Measurements from ENCODE around the gene LRMDA. TPM values are rescaled to one million over a fixed set of nuclear protein-coding genes. Genes with fewer than 3 reads are reported as not detected.
"Not testable (repeated sequence)": the region's sequence is repeated elsewhere in the genome, so short reads cannot be mapped to it uniquely, and the experiment has no call there.

Gene LRMDA
- total and polyA plus RNA-seq, 4 donors = 12.1 to 40.8 (median 21.6) TPM

- no peak for TF ChIP-seq CTCF (IDR thresholded peaks at IDR 0.05; ENCODE audit: control extremely low read depth, extremely low read depth)
- H3K36me3 ChIP-seq (ENCODE audit: control insufficient read depth in 4 of 4, insufficient read depth in 4 of 4, low read length in 4 of 4) = no peaks in the 10 kb centered on the region
- no peak overlapping the region for H3K9ac ChIP-seq (ENCODE audit: insufficient read depth in 1 of 2, low read length in 2 of 2)
- no peaks in the 10 kb centered on the region for H3K27me3 ChIP-seq (ENCODE audit: control insufficient read depth in 3 of 3, insufficient read depth in 3 of 3, low read length in 2 of 3)
- ATAC-seq (ENCODE audit: insufficient read depth, low FRiP score) = no peak
- 61 to 71% methylated on average over 3 of the region's 3 CpGs for WGBS, 2 donors
- no peak overlapping the region for H3K27ac ChIP-seq (ENCODE audit: low read depth in 1 of 2, low read length in 1 of 2)
- no peaks in the 10 kb centered on the region for H3K9me3 ChIP-seq (ENCODE audit: control insufficient read depth in 4 of 4, insufficient read depth in 3 of 4, low read length in 3 of 4)
- no peak for DNase-seq
- H3K4me3 ChIP-seq = no peak overlapping the region
- H3K4me1 ChIP-seq (ENCODE audit: control insufficient read depth in 5 of 5, insufficient read depth in 5 of 5, low read length in 5 of 5) = peaks cover 0 to 15% (median 3%) of the 10 kb centered on the region in 5 donors
These were observed 707.5 kb downstream of the LRMDA start for GRCh38 chr10:76138906-76139305.

DNA sequence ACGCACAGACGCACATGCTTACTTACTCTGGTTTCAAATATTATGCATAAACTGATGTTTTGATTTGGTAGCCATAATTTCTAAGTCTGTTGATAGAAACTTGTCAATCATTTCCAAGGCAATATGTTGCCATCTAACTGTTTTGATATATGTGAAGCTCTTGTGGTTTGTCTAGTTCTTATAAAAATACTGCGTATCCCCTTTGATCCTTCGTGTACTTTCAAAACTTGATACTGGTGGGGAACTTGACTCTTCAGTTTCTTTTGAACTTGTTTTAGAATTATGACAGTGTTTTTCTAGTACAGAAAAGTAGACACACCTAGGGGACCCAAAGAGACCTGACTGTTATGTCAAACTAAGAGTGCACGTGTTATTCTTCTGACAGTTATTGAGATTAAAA lies 708.0 kb downstream of the LRMDA start:
- no peak for TF ChIP-seq CTCF (IDR thresholded peaks at IDR 0.05; ENCODE audit: control extremely low read depth, extremely low read depth)
- WGBS, 2 donors = 92 to 93% methylated on average over 5 of the region's 5 CpGs
- no peak for DNase-seq

DNA sequence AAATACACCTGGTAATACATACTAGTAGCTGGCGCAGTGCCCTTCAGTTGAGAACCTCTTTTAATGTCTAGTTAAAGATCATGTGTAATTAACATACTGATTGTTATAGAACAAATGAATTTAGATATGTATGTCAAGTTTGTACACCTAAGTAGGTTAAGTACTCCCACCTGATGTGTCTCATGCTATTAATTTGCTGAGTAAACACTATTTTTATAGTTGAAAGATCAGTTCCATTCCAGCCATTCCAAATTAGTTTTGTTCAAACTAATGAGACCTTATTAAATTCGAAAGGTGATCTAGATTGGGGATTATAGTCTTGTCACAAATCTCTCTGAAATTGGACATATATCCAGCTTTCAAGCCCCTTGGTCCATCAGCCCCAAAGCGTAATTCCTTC lies 710.0 kb downstream of the LRMDA start:
- Histone ChIP-seq H3K4me1 (ENCODE audit: control insufficient read depth in 5 of 5, insufficient read depth in 5 of 5, low read length in 5 of 5) (peaks cover 0 to 15% (median 3%) of the 10 kb centered on the region in 5 donors), H3K9ac (ENCODE audit: insufficient read depth in 1 of 2, low read length in 2 of 2) (no peak overlapping the region), H3K27me3 (ENCODE audit: control insufficient read depth in 3 of 3, insufficient read depth in 3 of 3, low read length in 2 of 3) (no peaks in the 10 kb centered on the region), H3K36me3 (ENCODE audit: control insufficient read depth in 4 of 4, insufficient read depth in 4 of 4, low read length in 4 of 4) (no peaks in the 10 kb centered on the region), H3K4me3 (no peak overlapping the region), H3K9me3 (ENCODE audit: control insufficient read depth in 4 of 4, insufficient read depth in 3 of 4, low read length in 3 of 4) (no peaks in the 10 kb centered on the region), H3K27ac (ENCODE audit: low read depth in 1 of 2, low read length in 1 of 2) (no peak overlapping the region)
- ATAC-seq (ENCODE audit: insufficient read depth, low FRiP score) (no peak), DNase-seq (no peak)
- no peak for TF ChIP-seq CTCF (IDR thresholded peaks at IDR 0.05; ENCODE audit: control extremely low read depth, extremely low read depth)
- 92 to 94% methylated on average over 3 of the region's 3 CpGs for WGBS, 2 donors

More for the DNA sequence above, 708.0 kb downstream of the LRMDA start:
- Histone ChIP-seq H3K9ac (ENCODE audit: insufficient read depth in 1 of 2, low read length in 2 of 2) (no peak overlapping the region), H3K36me3 (ENCODE audit: control insufficient read depth in 4 of 4, insufficient read depth in 4 of 4, low read length in 4 of 4) (no peaks in the 10 kb centered on the region), H3K4me1 (ENCODE audit: control insufficient read depth in 5 of 5, insufficient read depth in 5 of 5, low read length in 5 of 5) (peaks cover 0 to 15% (median 3%) of the 10 kb centered on the region in 5 donors), H3K27me3 (ENCODE audit: control insufficient read depth in 3 of 3, insufficient read depth in 3 of 3, low read length in 2 of 3) (no peaks in the 10 kb centered on the region), H3K4me3 (no peak overlapping the region), H3K9me3 (ENCODE audit: control insufficient read depth in 4 of 4, insufficient read depth in 3 of 4, low read length in 3 of 4) (no peaks in the 10 kb centered on the region), H3K27ac (ENCODE audit: low read depth in 1 of 2, low read length in 1 of 2) (no peak overlapping the region)
- ATAC-seq (ENCODE audit: insufficient read depth, low FRiP score) = no peak

- H3K4me3 ChIP-seq; H3K9ac ChIP-seq (ENCODE audit: insufficient read depth in 1 of 2, low read length in 2 of 2); H3K9me3 ChIP-seq (ENCODE audit: control insufficient read depth in 4 of 4, insufficient read depth in 3 of 4, low read length in 3 of 4); H3K36me3 ChIP-seq (ENCODE audit: control insufficient read depth in 4 of 4, insufficient read depth in 4 of 4, low read length in 4 of 4); H3K27me3 ChIP-seq (ENCODE audit: control insufficient read depth in 3 of 3, insufficient read depth in 3 of 3, low read length in 2 of 3); H3K27ac ChIP-seq (ENCODE audit: low read depth in 1 of 2, low read length in 1 of 2); ATAC-seq (ENCODE audit: insufficient read depth, low FRiP score); DNase-seq: not testable (repeated sequence)
- 93 to 95% methylated on average over 7 to 8 of the region's 8 CpGs for WGBS, 2 donors
- H3K4me1 ChIP-seq (ENCODE audit: control insufficient read depth in 5 of 5, insufficient read depth in 5 of 5, low read length in 5 of 5) = peaks cover 0 to 19% (median 6%) of the 10 kb centered on the region in 5 donors
These were observed 716.8 kb downstream of the LRMDA start for GRCh38 chr10:76148217-76148616.

Data from lung (tissue), 12 donors.